HEK293 (cell line): ENCODE data around the gene INPP5F.

ENCODE experiments used
- CTCF ChIA-PET: fragments of 350-600 bp; formaldehyde crosslinking; extraction: SDS; loops from one replicate; lab custom pipeline; 2021; ENCODE audit warnings: antibody characterized with exemption; lab: Yijun Ruan, JAX
- POLR2A ChIA-PET: fragments of 300-600 bp; formaldehyde crosslinking; extraction: SDS; loops from one replicate; lab custom pipeline; 2020; ENCODE audit warnings: antibody characterized with exemption, inconsistent platforms; lab: Yijun Ruan, JAX
- H3K27ac ChIP-seq: fragments of 200-500 bp; sonication (Bioruptor generic); 2 replicates; pipeline ENCODE4 v1.5.1; 2014; ENCODE audit warnings: low read depth, low read length, control low read depth, inconsistent platforms; ENCODE audit errors: extremely low read depth
- H3K36me3 ChIP-seq, 2 experiments: fragments of 200-500 bp in 1 of 2; sonication (Bioruptor generic) in 1 of 2; 1 replicate in 1 of 2; 2 replicates in 1 of 2; pipeline ENCODE4 v1.5.1; 2014 to 2017; ENCODE audit warnings: inconsistent platforms in 2 of 2, low read length in 2 of 2; ENCODE audit not compliant: control insufficient read depth in 2 of 2, insufficient read depth in 1 of 2
- H3K4me1 ChIP-seq: fragments of 200-500 bp; sonication (Bioruptor generic); 2 replicates; pipeline ENCODE4 v1.5.1; 2014; ENCODE audit warnings: mild to moderate bottlenecking, low read length, inconsistent platforms; ENCODE audit not compliant: control insufficient read depth, insufficient read depth
- H3K4me3 ChIP-seq: 2 replicates; pipeline ENCODE4 v1.5.1; 2011; ENCODE audit warnings: low read depth, mild to moderate bottlenecking, control low read depth, low read length, moderate library complexity
- H3K9me3 ChIP-seq: fragments of 200-500 bp; sonication (Bioruptor generic); 2 replicates; pipeline ENCODE4 v1.5.1; 2014; ENCODE audit warnings: low read depth, low read length, inconsistent platforms; ENCODE audit not compliant: control insufficient read depth, insufficient read depth
- AEBP2 ChIP-seq: fragments of 450-650 bp; formaldehyde crosslinking; IDR thresholded peaks from 2 replicates; pipeline ENCODE4 v1.5.1; 2016; ENCODE audit warnings: missing biosample characterization, missing genetic modification characterization, borderline replicate concordance
- KLF10 ChIP-seq: fragments of 450-650 bp; IDR thresholded peaks from 2 replicates; pipeline ENCODE4 v1.5.1; 2018; ENCODE audit warnings: missing biosample characterization, mild to moderate bottlenecking, missing genetic modification characterization
- OSR2 ChIP-seq: fragments of 450-650 bp; formaldehyde crosslinking; IDR thresholded peaks from 2 replicates; pipeline ENCODE4 v1.5.1; 2016; ENCODE audit warnings: missing biosample characterization, missing genetic modification characterization
- PRDM10 ChIP-seq: fragments of 450-650 bp; formaldehyde crosslinking; IDR thresholded peaks from 2 replicates; pipeline ENCODE4 v1.5.1; 2016; ENCODE audit warnings: missing biosample characterization, missing genetic modification characterization
- YY1 ChIP-seq: fragments of 450-650 bp; formaldehyde crosslinking; IDR thresholded peaks from 2 replicates; pipeline ENCODE4 v1.5.1; 2018; ENCODE audit warnings: missing biosample characterization, missing genetic modification characterization
- ZBTB1 ChIP-seq: fragments of 450-650 bp; formaldehyde crosslinking; IDR thresholded peaks from 2 replicates; pipeline ENCODE4 v1.5.1; 2016; ENCODE audit warnings: missing biosample characterization, missing genetic modification characterization
- ZBTB20 ChIP-seq: fragments of 450-650 bp; formaldehyde crosslinking; IDR thresholded peaks from 2 replicates; pipeline ENCODE4 v1.5.1; 2016; ENCODE audit warnings: missing biosample characterization, missing genetic modification characterization
- ZNF155 ChIP-seq: fragments of 450-650 bp; formaldehyde crosslinking; IDR thresholded peaks from 2 replicates; pipeline ENCODE4 v1.5.1; 2016; ENCODE audit warnings: missing biosample characterization, missing genetic modification characterization
- ZNF157 ChIP-seq: fragments of 450-650 bp; formaldehyde crosslinking; IDR thresholded peaks from 2 replicates; pipeline ENCODE4 v1.5.1; 2016; ENCODE audit warnings: missing biosample characterization, missing genetic modification characterization
- ZNF175 ChIP-seq: fragments of 450-650 bp; formaldehyde crosslinking; IDR thresholded peaks from 2 replicates; pipeline ENCODE4 v1.5.1; 2016; ENCODE audit warnings: missing biosample characterization, missing genetic modification characterization
- ZNF311 ChIP-seq: fragments of 450-650 bp; formaldehyde crosslinking; IDR thresholded peaks from 2 replicates; pipeline ENCODE4 v1.5.1; 2017; ENCODE audit warnings: missing biosample characterization, missing genetic modification characterization, borderline replicate concordance
- ZNF324 ChIP-seq: fragments of 450-650 bp; formaldehyde crosslinking; IDR thresholded peaks from 2 replicates; pipeline ENCODE4 v1.5.1; 2016; ENCODE audit warnings: missing biosample characterization, missing genetic modification characterization
- ZNF335 ChIP-seq: fragments of 450-650 bp; formaldehyde crosslinking; conservative IDR thresholded peaks from 2 replicates; pipeline ENCODE4 v1.5.1; 2016; ENCODE audit warnings: missing biosample characterization, missing genetic modification characterization
- ZNF350 ChIP-seq: fragments of 450-650 bp; formaldehyde crosslinking; IDR thresholded peaks from 2 replicates; pipeline ENCODE4 v1.5.0; 2017; ENCODE audit warnings: missing biosample characterization, mild to moderate bottlenecking, missing genetic modification characterization
- ZNF701 ChIP-seq: fragments of 450-650 bp; formaldehyde crosslinking; IDR thresholded peaks from 2 replicates; pipeline ENCODE4 v1.5.1; 2016; ENCODE audit warnings: missing biosample characterization, missing genetic modification characterization
- ZSCAN18 ChIP-seq: fragments of 450-650 bp; formaldehyde crosslinking; IDR thresholded peaks from 2 replicates; pipeline ENCODE4 v1.5.1; 2016; ENCODE audit warnings: missing biosample characterization, missing genetic modification characterization
- ZSCAN30 ChIP-seq: fragments of 450-650 bp; IDR thresholded peaks from 2 replicates; pipeline ENCODE4 v1.5.1; 2018; ENCODE audit warnings: missing biosample characterization, mild to moderate bottlenecking, missing genetic modification characterization, moderate library complexity
- TF ChIP-seq, protein P1 (sequence below): fragments of 450-650 bp; formaldehyde crosslinking; IDR thresholded peaks from 2 replicates; pipeline ENCODE4 v1.5.1; 2016; ENCODE audit warnings: missing biosample characterization, missing genetic modification characterization
- TF ChIP-seq, protein P2 (sequence below): fragments of 450-650 bp; formaldehyde crosslinking; conservative IDR thresholded peaks from 2 replicates; pipeline ENCODE4 v1.5.1; 2016; ENCODE audit warnings: low read depth, missing biosample characterization, missing genetic modification characterization
- TF ChIP-seq, protein P3 (sequence below): fragments of 450-650 bp; formaldehyde crosslinking; IDR thresholded peaks from 2 replicates; pipeline ENCODE4 v1.5.1; 2017; ENCODE audit warnings: missing biosample characterization, missing genetic modification characterization
- TF ChIP-seq, protein P4 (sequence below): fragments of 450-650 bp; formaldehyde crosslinking; IDR thresholded peaks from 2 replicates; pipeline ENCODE4 v1.5.1; 2017; ENCODE audit warnings: missing biosample characterization, missing genetic modification characterization

INPP5F gene

GRCh38 chr10:119715628-119716505 lies 10.0 kb upstream of the INPP5F start (continued):
- TF ChIP-seq ZSCAN18 (tag by site-specific recombination) (no peak), KLF10 (tag by site-specific recombination) (no peak), ZBTB1 (no peak), ZNF175 (tag by site-specific recombination) (no peak), ZNF335 (tag by site-specific recombination) (no peak), ZSCAN30 (no peak)
- TF ChIP-seq, protein P1, sequence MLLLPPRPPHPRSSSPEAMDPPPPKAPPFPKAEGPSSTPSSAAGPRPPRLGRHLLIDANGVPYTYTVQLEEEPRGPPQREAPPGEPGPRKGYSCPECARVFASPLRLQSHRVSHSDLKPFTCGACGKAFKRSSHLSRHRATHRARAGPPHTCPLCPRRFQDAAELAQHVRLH: no peak
- TF ChIP-seq, protein P2, sequence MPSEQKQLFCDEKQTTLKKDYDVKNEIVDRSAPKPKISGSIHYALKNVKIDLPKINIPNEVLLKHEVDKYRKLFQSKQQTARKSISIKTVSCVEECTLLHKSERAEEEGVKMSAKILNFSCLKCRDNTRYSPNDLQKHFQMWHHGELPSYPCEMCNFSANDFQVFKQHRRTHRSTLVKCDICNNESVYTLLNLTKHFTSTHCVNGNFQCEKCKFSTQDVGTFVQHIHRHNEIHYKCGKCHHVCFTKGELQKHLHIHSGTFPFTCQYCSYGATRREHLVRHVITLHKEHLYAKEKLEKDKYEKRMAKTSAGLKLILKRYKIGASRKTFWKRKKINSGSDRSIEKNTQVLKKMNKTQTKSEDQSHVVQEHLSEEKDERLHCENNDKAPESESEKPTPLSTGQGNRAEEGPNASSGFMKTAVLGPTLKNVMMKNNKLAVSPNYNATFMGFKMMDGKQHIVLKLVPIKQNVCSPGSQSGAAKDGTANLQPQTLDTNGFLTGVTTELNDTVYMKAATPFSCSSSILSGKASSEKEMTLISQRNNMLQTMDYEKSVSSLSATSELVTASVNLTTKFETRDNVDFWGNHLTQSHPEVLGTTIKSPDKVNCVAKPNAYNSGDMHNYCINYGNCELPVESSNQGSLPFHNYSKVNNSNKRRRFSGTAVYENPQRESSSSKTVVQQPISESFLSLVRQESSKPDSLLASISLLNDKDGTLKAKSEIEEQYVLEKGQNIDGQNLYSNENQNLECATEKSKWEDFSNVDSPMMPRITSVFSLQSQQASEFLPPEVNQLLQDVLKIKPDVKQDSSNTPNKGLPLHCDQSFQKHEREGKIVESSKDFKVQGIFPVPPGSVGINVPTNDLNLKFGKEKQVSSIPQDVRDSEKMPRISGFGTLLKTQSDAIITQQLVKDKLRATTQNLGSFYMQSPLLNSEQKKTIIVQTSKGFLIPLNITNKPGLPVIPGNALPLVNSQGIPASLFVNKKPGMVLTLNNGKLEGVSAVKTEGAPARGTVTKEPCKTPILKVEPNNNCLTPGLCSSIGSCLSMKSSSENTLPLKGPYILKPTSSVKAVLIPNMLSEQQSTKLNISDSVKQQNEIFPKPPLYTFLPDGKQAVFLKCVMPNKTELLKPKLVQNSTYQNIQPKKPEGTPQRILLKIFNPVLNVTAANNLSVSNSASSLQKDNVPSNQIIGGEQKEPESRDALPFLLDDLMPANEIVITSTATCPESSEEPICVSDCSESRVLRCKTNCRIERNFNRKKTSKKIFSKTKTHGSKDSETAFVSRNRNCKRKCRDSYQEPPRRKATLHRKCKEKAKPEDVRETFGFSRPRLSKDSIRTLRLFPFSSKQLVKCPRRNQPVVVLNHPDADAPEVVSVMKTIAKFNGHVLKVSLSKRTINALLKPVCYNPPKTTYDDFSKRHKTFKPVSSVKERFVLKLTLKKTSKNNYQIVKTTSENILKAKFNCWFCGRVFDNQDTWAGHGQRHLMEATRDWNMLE (tag by site-specific recombination): no peak
- TF ChIP-seq, all 188 proteins: peak for 0

DNA sequence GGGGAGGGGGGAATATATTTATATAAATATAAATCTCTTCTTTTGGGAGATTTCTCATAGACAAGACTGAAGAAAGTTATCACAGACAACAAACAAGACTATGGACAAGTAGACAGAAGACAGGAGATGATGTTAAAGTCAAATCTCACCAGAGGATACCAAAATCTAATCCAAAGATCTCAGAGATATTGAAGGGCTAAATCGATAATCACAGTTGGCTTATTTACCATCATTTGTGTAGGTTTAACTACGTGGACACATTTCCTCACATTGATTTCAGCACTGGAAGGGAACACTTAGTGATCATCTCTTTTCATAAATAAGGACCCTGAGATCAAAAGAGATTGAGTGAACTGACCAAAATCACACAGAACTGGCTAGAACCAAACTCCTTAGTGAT lies 2.7 kb upstream of the INPP5F start:
- Histone ChIP-seq H3K9me3 (no peaks in the 10 kb centered on the region), H3K36me3 (no peaks in the 10 kb centered on the region), H3K4me3 (no peak overlapping the region), H3K4me1 (peaks cover 16% of the 10 kb centered on the region), H3K27ac (no peak overlapping the region)
- ChIA-PET CTCF (no interaction called here), POLR2A (no interaction called here)
- TF ChIP-seq, protein P3, sequence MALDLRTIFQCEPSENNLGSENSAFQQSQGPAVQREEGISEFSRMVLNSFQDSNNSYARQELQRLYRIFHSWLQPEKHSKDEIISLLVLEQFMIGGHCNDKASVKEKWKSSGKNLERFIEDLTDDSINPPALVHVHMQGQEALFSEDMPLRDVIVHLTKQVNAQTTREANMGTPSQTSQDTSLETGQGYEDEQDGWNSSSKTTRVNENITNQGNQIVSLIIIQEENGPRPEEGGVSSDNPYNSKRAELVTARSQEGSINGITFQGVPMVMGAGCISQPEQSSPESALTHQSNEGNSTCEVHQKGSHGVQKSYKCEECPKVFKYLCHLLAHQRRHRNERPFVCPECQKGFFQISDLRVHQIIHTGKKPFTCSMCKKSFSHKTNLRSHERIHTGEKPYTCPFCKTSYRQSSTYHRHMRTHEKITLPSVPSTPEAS (tag by site-specific recombination): no peak
- TF ChIP-seq OSR2 (tag by site-specific recombination) (no peak), ZNF157 (no peak), ZNF311 (tag by site-specific recombination) (no peak), ZNF350 (tag by site-specific recombination) (no peak), ZNF701 (no peak), AEBP2 (tag by site-specific recombination) (no peak), ZNF324 (no peak), ZNF335 (tag by site-specific recombination) (no peak), YY1 (tag by site-specific recombination) (no peak), PRDM10 (tag by site-specific recombination) (no peak), ZNF155 (tag by site-specific recombination) (no peak), ZBTB20 (tag by site-specific recombination) (no peak)
- TF ChIP-seq, protein P4, sequence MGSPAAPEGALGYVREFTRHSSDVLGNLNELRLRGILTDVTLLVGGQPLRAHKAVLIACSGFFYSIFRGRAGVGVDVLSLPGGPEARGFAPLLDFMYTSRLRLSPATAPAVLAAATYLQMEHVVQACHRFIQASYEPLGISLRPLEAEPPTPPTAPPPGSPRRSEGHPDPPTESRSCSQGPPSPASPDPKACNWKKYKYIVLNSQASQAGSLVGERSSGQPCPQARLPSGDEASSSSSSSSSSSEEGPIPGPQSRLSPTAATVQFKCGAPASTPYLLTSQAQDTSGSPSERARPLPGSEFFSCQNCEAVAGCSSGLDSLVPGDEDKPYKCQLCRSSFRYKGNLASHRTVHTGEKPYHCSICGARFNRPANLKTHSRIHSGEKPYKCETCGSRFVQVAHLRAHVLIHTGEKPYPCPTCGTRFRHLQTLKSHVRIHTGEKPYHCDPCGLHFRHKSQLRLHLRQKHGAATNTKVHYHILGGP (tag by site-specific recombination): no peak
